ENCODE data around the gene GJA9. TPM values are rescaled to one million over a fixed set of nuclear protein-coding genes. Genes with fewer than 3 reads are reported as not detected.

The GJA9 gene
- polyA plus RNA-seq: under 1 TPM in 1 of 4 donors, not detected in 3; 0.31 TPM
- long read RNA-seq, donor 1: 0 reads
- long read RNA-seq, donor 2: 0 reads
- long read RNA-seq, donor 3, partial matches to known transcripts: 0 of 2 reads
- long read RNA-seq, donor 3, other reads (novel, unspliced or antisense): 0 of 2 reads
- long read RNA-seq, donor 4: 0 reads
- long read RNA-seq, donor 5: 0 reads
- long read RNA-seq, donor 6: 0 reads
- long read RNA-seq, donor 7: 0 reads
- long read RNA-seq, donor 8: 0 reads
- long read RNA-seq, donor 9: 0 reads
- long read RNA-seq, donor 10, partial matches to known transcripts: 0 of 1 reads
- long read RNA-seq, donor 10, other reads (novel, unspliced or antisense): 0 of 1 reads

GRCh38 chr1:38881487-38881886, at the start of gene GJA9:
TSS of gene GJA9 (minus strand) at chr1:38881587. CDS start at chr1:38876098, 5,489 bp downstream.
- Histone ChIP-seq H3K4me3 (ENCODE audit: low read depth in 1 of 3, low read length in 3 of 3) (no peak within 1 kb of the TSS), H3K36me3 (ENCODE audit: control insufficient read depth in 3 of 3, insufficient read depth in 2 of 3, low read depth in 1 of 3, low read length in 3 of 3) (no peaks in the 10 kb centered on the region), H3K27ac (ENCODE audit: low read depth in 1 of 3, low read length in 2 of 3) (no peak within 1 kb of the TSS), H3K9me3 (ENCODE audit: control insufficient read depth in 2 of 2, insufficient read depth in 1 of 2, low read depth in 1 of 2, low read length in 1 of 2) (no peaks in the 10 kb centered on the region), H3K27me3 (ENCODE audit: control insufficient read depth in 3 of 3, insufficient read depth in 3 of 3, low read length in 3 of 3) (no peaks in the 10 kb centered on the region), H3K4me1 (ENCODE audit: control insufficient read depth in 3 of 3, insufficient read depth in 2 of 3, low read depth in 1 of 3, low read length in 2 of 3) (no peaks in the 10 kb centered on the region)
- DNase-seq (no peak), FAIRE-seq (no peak)

GRCh38 chr1:38929476-38929875, 48.1 kb upstream of the GJA9 start:
- no peak for FAIRE-seq
- Histone ChIP-seq H3K4me1 (ENCODE audit: control insufficient read depth in 3 of 3, insufficient read depth in 2 of 3, low read depth in 1 of 3, low read length in 2 of 3) (no peaks in the 10 kb centered on the region), H3K36me3 (ENCODE audit: control insufficient read depth in 3 of 3, insufficient read depth in 2 of 3, low read depth in 1 of 3, low read length in 3 of 3) (no peaks in the 10 kb centered on the region), H3K4me3 (ENCODE audit: low read depth in 1 of 3, low read length in 3 of 3) (no peak overlapping the region), H3K27ac (ENCODE audit: low read depth in 1 of 3, low read length in 2 of 3) (no peak overlapping the region), H3K9me3 (ENCODE audit: control insufficient read depth in 2 of 2, insufficient read depth in 1 of 2, low read depth in 1 of 2, low read length in 1 of 2) (no peaks in the 10 kb centered on the region), H3K27me3 (ENCODE audit: control insufficient read depth in 3 of 3, insufficient read depth in 3 of 3, low read length in 3 of 3) (no peaks in the 10 kb centered on the region)
- WGBS, 3 donors: 67 to 75% (median 70%) methylated on average over 6 of the region's 6 CpGs
- no peak for DNase-seq

GRCh38 chr1:38929054-38929453, 47.7 kb upstream of the GJA9 start:
- no peaks in the 10 kb centered on the region for H3K27me3 ChIP-seq (ENCODE audit: control insufficient read depth in 3 of 3, insufficient read depth in 3 of 3, low read length in 3 of 3)
- H3K4me3 ChIP-seq (ENCODE audit: low read depth in 1 of 3, low read length in 3 of 3): no peak overlapping the region
- no peak for FAIRE-seq
- H3K9me3 ChIP-seq (ENCODE audit: control insufficient read depth in 2 of 2, insufficient read depth in 1 of 2, low read depth in 1 of 2, low read length in 1 of 2): no peaks in the 10 kb centered on the region
- H3K4me1 ChIP-seq (ENCODE audit: control insufficient read depth in 3 of 3, insufficient read depth in 2 of 3, low read depth in 1 of 3, low read length in 2 of 3): no peaks in the 10 kb centered on the region
- no peak for DNase-seq
- H3K27ac ChIP-seq (ENCODE audit: low read depth in 1 of 3, low read length in 2 of 3): no peak overlapping the region
- WGBS, 3 donors: 88 to 93% (median 88%) methylated on average over 8 of the region's 8 CpGs
- H3K36me3 ChIP-seq (ENCODE audit: control insufficient read depth in 3 of 3, insufficient read depth in 2 of 3, low read depth in 1 of 3, low read length in 3 of 3): no peaks in the 10 kb centered on the region

GRCh38 chr1:38926091-38926490, 44.7 kb upstream of the GJA9 start:
- DNase-seq: no peak
- Histone ChIP-seq H3K36me3 (ENCODE audit: control insufficient read depth in 3 of 3, insufficient read depth in 2 of 3, low read depth in 1 of 3, low read length in 3 of 3) (no peaks in the 10 kb centered on the region), H3K4me1 (ENCODE audit: control insufficient read depth in 3 of 3, insufficient read depth in 2 of 3, low read depth in 1 of 3, low read length in 2 of 3) (no peaks in the 10 kb centered on the region), H3K27ac (ENCODE audit: low read depth in 1 of 3, low read length in 2 of 3) (no peak overlapping the region), H3K27me3 (ENCODE audit: control insufficient read depth in 3 of 3, insufficient read depth in 3 of 3, low read length in 3 of 3) (no peaks in the 10 kb centered on the region), H3K4me3 (ENCODE audit: low read depth in 1 of 3, low read length in 3 of 3) (no peak overlapping the region), H3K9me3 (ENCODE audit: control insufficient read depth in 2 of 2, insufficient read depth in 1 of 2, low read depth in 1 of 2, low read length in 1 of 2) (no peaks in the 10 kb centered on the region)
- 88 to 96% (median 89%) methylated on average over 3 of the region's 3 CpGs for WGBS, 3 donors
- FAIRE-seq: no peak

- FAIRE-seq: no peak
- Histone ChIP-seq H3K36me3 (ENCODE audit: control insufficient read depth in 3 of 3, insufficient read depth in 2 of 3, low read depth in 1 of 3, low read length in 3 of 3) (no peaks in the 10 kb centered on the region), H3K27me3 (ENCODE audit: control insufficient read depth in 3 of 3, insufficient read depth in 3 of 3, low read length in 3 of 3) (no peaks in the 10 kb centered on the region), H3K4me3 (ENCODE audit: low read depth in 1 of 3, low read length in 3 of 3) (no peak overlapping the region), H3K27ac (ENCODE audit: low read depth in 1 of 3, low read length in 2 of 3) (no peak overlapping the region), H3K4me1 (ENCODE audit: control insufficient read depth in 3 of 3, insufficient read depth in 2 of 3, low read depth in 1 of 3, low read length in 2 of 3) (no peaks in the 10 kb centered on the region), H3K9me3 (ENCODE audit: control insufficient read depth in 2 of 2, insufficient read depth in 1 of 2, low read depth in 1 of 2, low read length in 1 of 2) (no peaks in the 10 kb centered on the region)
- no peak for DNase-seq
- WGBS, 3 donors: 89 to 94% (median 89%) methylated on average over 2 of the region's 2 CpGs
Observed at GRCh38 chr1:38925391-38925790, 44.0 kb upstream of the GJA9 start.

GRCh38 chr1:38923607-38924006, 42.2 kb upstream of the GJA9 start:
- WGBS, 3 donors: 39 to 64% (median 45%) methylated on average over 3 of the region's 3 CpGs
- FAIRE-seq (no peak), DNase-seq (peak in 1 of 2 donors; percentile 15)
- H3K36me3 ChIP-seq (ENCODE audit: control insufficient read depth in 3 of 3, insufficient read depth in 2 of 3, low read depth in 1 of 3, low read length in 3 of 3): no peaks in the 10 kb centered on the region
- H3K4me3 ChIP-seq (ENCODE audit: low read depth in 1 of 3, low read length in 3 of 3): no peak overlapping the region
- no peak overlapping the region for H3K27ac ChIP-seq (ENCODE audit: low read depth in 1 of 3, low read length in 2 of 3)
- H3K27me3 ChIP-seq (ENCODE audit: control insufficient read depth in 3 of 3, insufficient read depth in 3 of 3, low read length in 3 of 3): no peaks in the 10 kb centered on the region
- no peaks in the 10 kb centered on the region for H3K9me3 ChIP-seq (ENCODE audit: control insufficient read depth in 2 of 2, insufficient read depth in 1 of 2, low read depth in 1 of 2, low read length in 1 of 2)
- no peaks in the 10 kb centered on the region for H3K4me1 ChIP-seq (ENCODE audit: control insufficient read depth in 3 of 3, insufficient read depth in 2 of 3, low read depth in 1 of 3, low read length in 2 of 3)

- Histone ChIP-seq H3K4me3 (ENCODE audit: low read depth in 1 of 3, low read length in 3 of 3) (no peak overlapping the region), H3K36me3 (ENCODE audit: control insufficient read depth in 3 of 3, insufficient read depth in 2 of 3, low read depth in 1 of 3, low read length in 3 of 3) (no peaks in the 10 kb centered on the region), H3K27me3 (ENCODE audit: control insufficient read depth in 3 of 3, insufficient read depth in 3 of 3, low read length in 3 of 3) (no peaks in the 10 kb centered on the region), H3K4me1 (ENCODE audit: control insufficient read depth in 3 of 3, insufficient read depth in 2 of 3, low read depth in 1 of 3, low read length in 2 of 3) (no peaks in the 10 kb centered on the region), H3K27ac (ENCODE audit: low read depth in 1 of 3, low read length in 2 of 3) (no peak overlapping the region), H3K9me3 (ENCODE audit: control insufficient read depth in 2 of 2, insufficient read depth in 1 of 2, low read depth in 1 of 2, low read length in 1 of 2) (no peaks in the 10 kb centered on the region)
- DNase-seq (peak in 1 of 2 donors; percentile 13), FAIRE-seq (no peak)
- 36 to 66% (median 49%) methylated on average over 3 of the region's 3 CpGs for WGBS, 3 donors
Observed at GRCh38 chr1:38919130-38919529, 37.7 kb upstream of the GJA9 start.

- Histone ChIP-seq H3K27me3 (ENCODE audit: control insufficient read depth in 3 of 3, insufficient read depth in 3 of 3, low read length in 3 of 3) (no peaks in the 10 kb centered on the region), H3K27ac (ENCODE audit: low read depth in 1 of 3, low read length in 2 of 3) (no peak overlapping the region), H3K9me3 (ENCODE audit: control insufficient read depth in 2 of 2, insufficient read depth in 1 of 2, low read depth in 1 of 2, low read length in 1 of 2) (no peaks in the 10 kb centered on the region), H3K36me3 (ENCODE audit: control insufficient read depth in 3 of 3, insufficient read depth in 2 of 3, low read depth in 1 of 3, low read length in 3 of 3) (no peaks in the 10 kb centered on the region), H3K4me3 (ENCODE audit: low read depth in 1 of 3, low read length in 3 of 3) (no peak overlapping the region), H3K4me1 (ENCODE audit: control insufficient read depth in 3 of 3, insufficient read depth in 2 of 3, low read depth in 1 of 3, low read length in 2 of 3) (no peaks in the 10 kb centered on the region)
- DNase-seq (no peak), FAIRE-seq (no peak)
- WGBS, 3 donors: 63 to 76% (median 65%) methylated on average over 5 of the region's 5 CpGs
Observed at GRCh38 chr1:38918568-38918967, 37.2 kb upstream of the GJA9 start.

- Histone ChIP-seq H3K27me3 (ENCODE audit: control insufficient read depth in 3 of 3, insufficient read depth in 3 of 3, low read length in 3 of 3) (no peaks in the 10 kb centered on the region), H3K27ac (ENCODE audit: low read depth in 1 of 3, low read length in 2 of 3) (no peak overlapping the region), H3K4me1 (ENCODE audit: control insufficient read depth in 3 of 3, insufficient read depth in 2 of 3, low read depth in 1 of 3, low read length in 2 of 3) (no peaks in the 10 kb centered on the region), H3K36me3 (ENCODE audit: control insufficient read depth in 3 of 3, insufficient read depth in 2 of 3, low read depth in 1 of 3, low read length in 3 of 3) (no peaks in the 10 kb centered on the region), H3K4me3 (ENCODE audit: low read depth in 1 of 3, low read length in 3 of 3) (no peak overlapping the region), H3K9me3 (ENCODE audit: control insufficient read depth in 2 of 2, insufficient read depth in 1 of 2, low read depth in 1 of 2, low read length in 1 of 2) (no peaks in the 10 kb centered on the region)
- WGBS, 3 donors: 61 to 96% (median 78%) methylated on average over 1 of the region's 1 CpG
- DNase-seq (no peak), FAIRE-seq (no peak)
Observed at GRCh38 chr1:38917772-38918171, 36.4 kb upstream of the GJA9 start.
